ENCODE data around the gene PTPRA.

DNA sequence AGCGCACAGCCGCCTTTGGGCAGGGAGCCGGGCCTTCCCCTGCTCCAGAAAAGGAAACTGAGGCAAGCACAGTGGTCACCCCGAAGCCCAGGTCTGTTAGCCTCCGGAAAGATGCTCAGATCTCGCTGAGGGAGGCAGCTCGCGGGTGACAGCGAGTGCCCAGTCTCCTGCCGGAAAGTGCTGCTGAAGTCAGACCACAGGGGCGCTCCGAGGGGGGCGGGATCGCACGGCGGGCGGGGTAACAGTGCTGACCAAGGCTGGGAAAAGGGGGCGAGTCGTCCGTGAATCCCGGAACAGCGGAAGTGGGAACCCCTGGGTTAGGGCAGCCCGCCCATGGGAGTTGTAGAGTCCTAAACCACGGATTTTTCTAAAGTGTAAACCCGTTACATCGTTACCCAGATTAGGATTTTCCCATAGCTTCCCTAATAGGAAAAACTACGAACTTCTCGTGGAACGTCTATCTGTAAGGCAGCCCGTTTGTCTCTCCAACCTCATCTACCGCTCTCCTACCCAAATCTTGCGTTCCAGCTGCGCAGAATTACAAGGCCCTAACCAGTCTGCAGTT lies 32.2 kb upstream of the PTPRA start:
- TF ChIP-seq POLR2AphosphoS5 (IDR thresholded peaks at IDR 0.05; ENCODE audit: control insufficient read depth, insufficient read depth, low read depth, low read length) (no peak), PURB (CRISPR knock-in tag; IDR thresholded peaks at IDR 0.05; ENCODE audit: low read depth) (no peak), CBX1 (IDR thresholded peaks at IDR 0.05; ENCODE audit: low read depth) (no peak), ZNF324 (CRISPR knock-in tag; IDR thresholded peaks at IDR 0.05) (no peak), RCOR1 (IDR thresholded peaks at IDR 0.05; ENCODE audit: borderline replicate concordance in 1 of 2, low read depth in 2 of 2, low read length in 2 of 2) (no peak), ZFP30 (CRISPR knock-in tag; IDR thresholded peaks at IDR 0.05; ENCODE audit: borderline replicate concordance) (no peak), RAD21 (CRISPR knock-in tag; conservative IDR thresholded peaks at IDR 0.05 in 1 of 2, IDR thresholded peaks at IDR 0.05 in 1 of 2) (no peak), HNRNPH1 (optimal IDR thresholded peaks at IDR 0.05; ENCODE audit: low read depth, low read length) (no peak), YBX1 (IDR thresholded peaks at IDR 0.05) (no peak), MYC (IDR thresholded peaks at IDR 0.05; ENCODE audit: low read depth, low read length) (no peak), MYC (CRISPR knock-in tag; IDR thresholded peaks at IDR 0.05; ENCODE audit: borderline replicate concordance, low read depth) (no peak), ZNF146 (CRISPR knock-in tag; IDR thresholded peaks at IDR 0.05; ENCODE audit: unreplicated experiment) (no peak), TRIM28 (IDR thresholded peaks at IDR 0.05) (no peak)

Measured in K562 (cell line).